Prostate gland (tissue), 2 donors: Measurements from ENCODE around the gene ZC3H14. TPM values are rescaled to one million over a fixed set of nuclear protein-coding genes. Genes with fewer than 3 reads are reported as not detected.
A peak's percentile ranks its signal among the peaks of the same experiment; 100 is the strongest.

ENCODE experiments used
- DNase-seq: peaks from one replicate; pipeline ENCODE4 v3.0.0-alpha.2; 2019; ENCODE audit warnings: low spot score
- H3K27ac ChIP-seq, 2 donors: fragments of 200-600 bp; sonication (generic); 2 replicates each; pipeline ENCODE4 v1.5.1; 2017 to 2019
- H3K27me3 ChIP-seq: fragments of 200-600 bp; sonication (generic); replicated peaks from 2 replicates; pipeline ENCODE4 v1.5.1; 2019; ENCODE audit not compliant: insufficient read depth
- H3K36me3 ChIP-seq, 2 donors: fragments of 200-600 bp; sonication (generic); 1 replicate in 1 of 2; 2 replicates in 1 of 2; pipeline versions ENCODE4 v1.5.1 to v1.8.1; 2017 to 2019
- H3K4me1 ChIP-seq: fragments of 200-600 bp; sonication (generic); replicated peaks from 2 replicates; pipeline ENCODE4 v1.5.1; 2019
- H3K4me3 ChIP-seq, 2 donors: fragments of 200-600 bp; sonication (generic); 2 replicates each; pipeline ENCODE4 v1.5.1; 2017 to 2019
- H3K9me3 ChIP-seq: fragments of 200-600 bp; sonication (generic); 2 replicates; pipeline ENCODE4 v1.5.1; 2017
- CTCF ChIP-seq, 4 experiments: fragments of 200-600 bp in 2 of 4; fragments of 450-650 bp in 2 of 4; sonication (generic) in 2 of 4; IDR thresholded peaks; 1 replicate in 3 of 4; 2 replicates in 1 of 4; pipeline ENCODE4 v1.5.1; 2016 to 2019; ENCODE audit warnings: antibody characterized with exemption in 4 of 4, mild to moderate bottlenecking in 2 of 4, moderate library complexity in 2 of 4
- POLR2A ChIP-seq: fragments of 450-650 bp; IDR thresholded peaks from one replicate; pipeline ENCODE4 v1.6.1; 2016; ENCODE audit warnings: antibody characterized with exemption, mild to moderate bottlenecking
- POLR2AphosphoS5 ChIP-seq: sonication (generic); formaldehyde crosslinking; IDR thresholded peaks from one replicate; pipeline ENCODE4 v1.6.1; 2017; ENCODE audit warnings: antibody characterized with exemption
- WGBS: methylation state at CpG from one replicate; pipeline ENCODE4 v1.1.5; 2018; 5-methylcytosine and 5-hydroxymethylcytosine counted together
- intact Hi-C: fragments of 100-400 bp; cut with DNase I; formaldehyde crosslinking; loops from one replicate; pipeline ENCODE4 v1.14.2; 2022
- total RNA-seq, 2 donors: library from RNA; depleted of rRNA; stranded (reverse); fragments of >200 nt; gene quantifications; one replicate each; pipeline ENCODE4 v1.1.0, GENCODE V29; 2016

Gene ZC3H14
- total RNA-seq, 2 donors from 2014 or later = 79.9 to 103 TPM

DNA sequence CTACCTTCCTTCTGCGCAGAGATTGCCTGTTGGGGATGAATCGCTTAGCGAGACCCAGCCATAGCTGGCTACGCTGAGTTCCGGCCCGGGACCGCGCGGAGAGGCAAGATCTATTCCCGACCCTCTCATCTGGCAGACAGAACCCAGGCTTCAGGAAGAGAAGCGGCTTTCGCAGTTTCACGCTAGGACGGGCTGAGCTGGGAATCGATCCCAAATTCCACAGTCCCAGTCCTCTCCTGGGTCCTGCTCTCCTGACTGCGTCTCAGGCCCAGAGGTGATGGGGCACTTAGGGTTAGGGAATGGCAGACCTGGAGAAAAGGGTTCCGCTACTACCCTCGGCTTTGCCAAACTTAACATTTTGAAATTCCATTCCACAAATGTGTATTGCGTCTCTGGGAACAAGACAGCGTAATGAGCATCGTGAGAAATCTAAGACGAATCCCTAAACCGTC lies 10.8 kb upstream of the ZC3H14 start:
- peaks cover 11% of the 10 kb centered on the region for H3K4me1 ChIP-seq
- WGBS = 5% methylated on average over 23 of the region's 23 CpGs
- no peaks in the 10 kb centered on the region for H3K27me3 ChIP-seq
- TF ChIP-seq CTCF (IDR thresholded peaks at IDR 0.05) = no peak
- TF ChIP-seq POLR2A = no peak
- no peak for TF ChIP-seq POLR2AphosphoS5
- H3K36me3 ChIP-seq = no peaks in the 10 kb centered on the region
- DNase-seq = peak; percentile 24
- intact Hi-C loops = loop anchor here (2.0 to 5.0 kb wide), 2 partner anchors 59 to 165 kb away; partner anchors contain the start of gene SPATA7
- H3K27ac ChIP-seq = peak overlapping the region; percentile 64 to 76
- no peaks in the 10 kb centered on the region for H3K9me3 ChIP-seq
- H3K4me3 ChIP-seq = peak overlapping the region; percentile 51 to 57

- no peak for DNase-seq
- intact Hi-C loops = loop anchor here (5.0 kb wide), 1 partner anchor 166 kb away; the partner anchor contains the start of gene SPATA7
- no peak overlapping the region for H3K27ac ChIP-seq
Observed at GRCh38 chr14:88552876-88553275, 10.0 kb upstream of the ZC3H14 start.

DNA sequence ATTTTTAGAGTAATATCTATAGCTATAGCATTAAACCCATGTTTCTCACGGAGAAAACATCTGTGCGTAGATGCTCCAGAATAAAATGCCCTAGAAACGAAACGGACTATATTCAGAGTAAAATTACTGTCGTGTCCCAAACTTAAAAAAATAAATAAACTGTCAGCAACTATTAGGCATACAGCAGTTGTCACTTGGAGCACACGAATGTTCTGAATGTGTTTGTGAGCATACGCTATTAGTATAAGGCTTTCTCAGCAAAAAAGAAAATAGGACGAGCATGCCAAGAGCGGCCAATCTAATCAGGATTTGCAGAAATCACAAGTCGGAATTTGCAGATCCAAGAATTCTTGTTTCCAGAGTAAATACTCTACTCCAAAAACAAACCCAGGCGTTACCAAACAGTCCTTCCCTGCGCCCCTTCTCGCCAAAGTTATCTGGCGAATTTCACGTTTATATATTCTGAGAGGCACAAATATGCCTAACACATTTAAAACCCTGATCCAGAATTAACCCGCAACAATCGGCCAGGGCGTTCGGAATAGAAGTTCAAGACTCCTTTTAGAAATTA lies 8.9 kb upstream of the ZC3H14 start:
- Histone ChIP-seq H3K4me3 (peak overlapping the region; percentile 72 to 75), H3K4me1 (peaks cover 11% of the 10 kb centered on the region), H3K27me3 (no peaks in the 10 kb centered on the region), H3K27ac (peak overlapping the region; percentile 80 to 90), H3K36me3 (no peaks in the 10 kb centered on the region), H3K9me3 (no peaks in the 10 kb centered on the region)
- 4% methylated on average over 19 of the region's 19 CpGs for WGBS
- TF ChIP-seq POLR2A (no peak), POLR2AphosphoS5 (peak; percentile 5), CTCF (IDR thresholded peaks at IDR 0.05) (no peak)
- intact Hi-C loops = loop anchor here (5.0 kb wide), 1 partner anchor 167 kb away; the partner anchor contains the start of gene SPATA7
- DNase-seq = peak; percentile 9

More at GRCh38 chr14:88552876-88553275, 10.0 kb upstream of the ZC3H14 start:
- Histone ChIP-seq H3K27me3 (no peaks in the 10 kb centered on the region), H3K4me1 (peaks cover 11% of the 10 kb centered on the region), H3K9me3 (no peaks in the 10 kb centered on the region), H3K4me3 (no peak overlapping the region), H3K36me3 (no peaks in the 10 kb centered on the region)
- TF ChIP-seq CTCF (IDR thresholded peaks at IDR 0.05) = no peak
- no peak for TF ChIP-seq POLR2A
- TF ChIP-seq POLR2AphosphoS5 = no peak
- WGBS = 47% methylated on average over 2 of the region's 2 CpGs

- Histone ChIP-seq H3K4me3 (peak within 1 kb of the TSS; percentile 72 to 75), H3K9me3 (no peaks in the 10 kb centered on the region), H3K4me1 (peaks cover 11% of the 10 kb centered on the region), H3K36me3 (no peaks in the 10 kb centered on the region), H3K27me3 (no peaks in the 10 kb centered on the region), H3K27ac (peak within 1 kb of the TSS; percentile 80 to 90)
- DNase-seq = peak; percentile 70
- TF ChIP-seq CTCF (IDR thresholded peaks at IDR 0.05) (no peak), POLR2A (peak; percentile 30), POLR2AphosphoS5 (no peak)
- intact Hi-C loops = loop anchor here (5.0 kb wide), 1 partner anchor 167 kb away; the partner anchor contains the start of gene SPATA7
- WGBS = 1% methylated on average over 74 of the region's 103 CpGs
Observed at GRCh38 chr14:88554457-88555286, 8.2 kb upstream of the ZC3H14 start, which contains the start of gene PTPN21. TSS of gene PTPN21 (minus strand) at chr14:88555007. CDS start at chr14:88550417, 4,590 bp downstream.
